ENCODE measurements around the gene GREB1L. TPM values are rescaled to one million over a fixed set of nuclear protein-coding genes. Genes with fewer than 3 reads are reported as not detected.

The GREB1L gene
- total and polyA plus RNA-seq, 2 experiments from 2014 or later = 14.0 to 16.8 TPM

GRCh38 chr18:21509062-21509461 is 267.0 kb downstream of the GREB1L start:
- Histone ChIP-seq H3K9me3 (ENCODE audit: low read depth) (no peaks in the 10 kb centered on the region), H3K4me2 (no peak overlapping the region), H3K4me3 (no peak overlapping the region), H3K79me2 (no peaks in the 10 kb centered on the region), H3K4me1 (ENCODE audit: insufficient read depth) (no peaks in the 10 kb centered on the region), H2AFZ (no peak overlapping the region), H3K27me3 (no peaks in the 10 kb centered on the region), H4K20me1 (ENCODE audit: insufficient read depth, poor library complexity, severe bottlenecking) (no peaks in the 10 kb centered on the region), H3K27ac (no peak overlapping the region), H3K36me3 (replicated peaks; ENCODE audit: insufficient read depth, low read depth) (no peaks in the 10 kb centered on the region), H3K9me2 (replicated peaks; ENCODE audit: insufficient read depth) (no peaks in the 10 kb centered on the region)
- DNase-seq (ENCODE audit: low spot score) = no peak
- WGBS (ENCODE audit: low lambda C conversion rate, missing lambda C conversion rate) = 91% methylated on average over 5 of the region's 5 CpGs
- TF ChIP-seq EZH2phosphoT487 (IDR thresholded peaks at IDR 0.05; ENCODE audit: low read depth, severe bottlenecking, unreplicated experiment) = no peak
- no peak for TF ChIP-seq EZH2 (IDR thresholded peaks at IDR 0.05; ENCODE audit: borderline replicate concordance)
- TF ChIP-seq CTCF (IDR thresholded peaks at IDR 0.05; ENCODE audit: poor library complexity) = no peak

- no peaks in the 10 kb centered on the region for H3K79me2 ChIP-seq
- H3K27ac ChIP-seq = no peak overlapping the region
- no peaks in the 10 kb centered on the region for H4K20me1 ChIP-seq (ENCODE audit: insufficient read depth, poor library complexity, severe bottlenecking)
- H3K4me3 ChIP-seq = no peak overlapping the region
- no peaks in the 10 kb centered on the region for H3K4me1 ChIP-seq (ENCODE audit: insufficient read depth)
- no peaks in the 10 kb centered on the region for H3K36me3 ChIP-seq (replicated peaks; ENCODE audit: insufficient read depth, low read depth)
- DNase-seq (ENCODE audit: low spot score) = no peak
- no peak overlapping the region for H2AFZ ChIP-seq
- H3K4me2 ChIP-seq = no peak overlapping the region
- TF ChIP-seq EZH2phosphoT487 (IDR thresholded peaks at IDR 0.05; ENCODE audit: low read depth, severe bottlenecking, unreplicated experiment) (no peak), CTCF (IDR thresholded peaks at IDR 0.05; ENCODE audit: poor library complexity) (no peak), EZH2 (IDR thresholded peaks at IDR 0.05; ENCODE audit: borderline replicate concordance) (no peak)
- 92% methylated on average over 2 of the region's 2 CpGs for WGBS (ENCODE audit: low lambda C conversion rate, missing lambda C conversion rate)
- no peaks in the 10 kb centered on the region for H3K9me2 ChIP-seq (replicated peaks; ENCODE audit: insufficient read depth)
- no peaks in the 10 kb centered on the region for H3K9me3 ChIP-seq (ENCODE audit: low read depth)
- no peaks in the 10 kb centered on the region for H3K27me3 ChIP-seq
Observed at GRCh38 chr18:21513292-21513691, 271.3 kb downstream of the GREB1L start.

GRCh38 chr18:21513741-21514140 is 271.7 kb downstream of the GREB1L start:
- Histone ChIP-seq H3K9me3 (ENCODE audit: low read depth) (no peaks in the 10 kb centered on the region), H2AFZ (no peak overlapping the region), H3K27me3 (no peaks in the 10 kb centered on the region), H3K79me2 (no peaks in the 10 kb centered on the region), H3K4me3 (no peak overlapping the region), H3K4me1 (ENCODE audit: insufficient read depth) (no peaks in the 10 kb centered on the region), H3K36me3 (replicated peaks; ENCODE audit: insufficient read depth, low read depth) (no peaks in the 10 kb centered on the region), H3K9me2 (replicated peaks; ENCODE audit: insufficient read depth) (no peaks in the 10 kb centered on the region), H4K20me1 (ENCODE audit: insufficient read depth, poor library complexity, severe bottlenecking) (no peaks in the 10 kb centered on the region), H3K4me2 (no peak overlapping the region), H3K27ac (no peak overlapping the region)
- WGBS (ENCODE audit: low lambda C conversion rate, missing lambda C conversion rate) = 100% methylated on average over 5 of the region's 5 CpGs
- no peak for TF ChIP-seq EZH2phosphoT487 (IDR thresholded peaks at IDR 0.05; ENCODE audit: low read depth, severe bottlenecking, unreplicated experiment)
- TF ChIP-seq CTCF (IDR thresholded peaks at IDR 0.05; ENCODE audit: poor library complexity) = no peak
- TF ChIP-seq EZH2 (IDR thresholded peaks at IDR 0.05; ENCODE audit: borderline replicate concordance) = no peak
- DNase-seq (ENCODE audit: low spot score) = no peak

- Histone ChIP-seq H3K4me2 (no peak overlapping the region), H3K79me2 (no peaks in the 10 kb centered on the region), H4K20me1 (ENCODE audit: insufficient read depth, poor library complexity, severe bottlenecking) (no peaks in the 10 kb centered on the region), H3K27ac (no peak overlapping the region), H2AFZ (no peak overlapping the region), H3K36me3 (replicated peaks; ENCODE audit: insufficient read depth, low read depth) (no peaks in the 10 kb centered on the region), H3K9me2 (replicated peaks; ENCODE audit: insufficient read depth) (no peaks in the 10 kb centered on the region), H3K4me1 (ENCODE audit: insufficient read depth) (no peaks in the 10 kb centered on the region), H3K4me3 (no peak overlapping the region), H3K27me3 (no peaks in the 10 kb centered on the region), H3K9me3 (ENCODE audit: low read depth) (no peaks in the 10 kb centered on the region)
- 93% methylated on average over 6 of the region's 6 CpGs for WGBS (ENCODE audit: low lambda C conversion rate, missing lambda C conversion rate)
- TF ChIP-seq EZH2 (IDR thresholded peaks at IDR 0.05; ENCODE audit: borderline replicate concordance) (no peak), CTCF (IDR thresholded peaks at IDR 0.05; ENCODE audit: poor library complexity) (no peak), EZH2phosphoT487 (IDR thresholded peaks at IDR 0.05; ENCODE audit: low read depth, severe bottlenecking, unreplicated experiment) (no peak)
- no peak for DNase-seq (ENCODE audit: low spot score)
Observed at GRCh38 chr18:21522530-21522929, 280.5 kb downstream of the GREB1L start.
